ENCODE results near the gene SH3PXD2A.
"Not testable (repeated sequence)": the region's sequence is repeated elsewhere in the genome, so short reads cannot be mapped to it uniquely, and the experiment has no call there.

The SH3PXD2A gene

DNA sequence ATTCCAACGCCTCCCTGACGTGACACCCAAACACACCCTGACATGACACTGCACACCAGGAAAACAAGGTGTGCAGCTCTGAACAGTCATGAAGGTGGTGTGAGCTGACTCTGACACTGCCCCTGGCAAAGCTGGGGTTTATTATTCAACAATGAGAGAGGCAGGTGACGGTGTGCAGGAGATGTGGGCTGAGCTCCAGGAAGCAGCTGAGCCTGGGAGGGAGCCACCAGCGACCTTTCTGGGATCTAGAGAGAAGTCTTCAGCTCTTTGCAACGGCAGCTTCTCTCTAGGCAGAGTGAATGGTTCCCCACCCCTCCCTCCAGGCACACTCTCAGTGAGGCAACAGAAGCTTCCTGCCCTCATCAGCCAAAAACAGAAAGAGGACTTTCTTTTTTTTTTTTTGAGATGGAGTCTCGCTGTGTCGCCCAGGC lies 65.6 kb downstream of the SH3PXD2A start:
- no peak for DNase-seq

DNA sequence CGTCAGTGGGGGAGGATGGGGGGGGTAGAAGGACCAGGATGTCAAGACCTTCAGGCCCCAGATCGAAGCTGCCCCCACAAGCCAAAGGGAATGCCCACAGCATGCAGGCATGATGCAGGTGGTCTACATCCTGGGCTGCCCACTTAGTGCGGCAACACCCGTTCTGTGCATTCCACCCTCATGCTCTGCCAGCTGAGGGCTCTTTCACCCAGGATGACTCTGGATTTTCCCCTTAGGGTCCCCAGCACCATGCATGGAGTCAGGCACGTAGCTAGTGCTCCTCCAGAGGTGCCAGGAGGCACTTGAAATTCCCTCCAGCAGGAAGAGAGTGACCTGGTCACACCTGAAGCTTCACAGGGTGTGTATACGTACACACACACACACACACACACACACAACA lies 66.2 kb downstream of the SH3PXD2A start:
- DNase-seq: no peak

DNA sequence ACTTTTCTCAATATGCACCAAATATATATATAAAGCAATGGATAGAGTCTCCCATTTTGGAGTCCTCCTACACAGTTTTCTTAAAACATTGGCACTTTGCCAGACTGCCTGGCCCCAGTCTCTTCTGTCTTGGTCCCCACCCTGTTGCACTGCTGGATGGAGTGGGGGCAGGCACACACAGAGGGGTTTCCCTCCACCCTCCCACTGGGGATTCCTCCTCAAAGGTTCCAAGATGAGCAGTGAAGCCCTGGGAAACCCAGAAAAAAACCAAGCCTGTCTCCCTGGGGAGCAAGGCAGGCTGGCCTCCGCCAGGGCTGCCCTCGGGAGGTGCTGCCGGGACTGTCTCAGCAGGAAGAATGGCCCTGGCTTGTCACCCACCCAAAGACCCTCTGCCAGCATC lies 68.0 kb downstream of the SH3PXD2A start:
- DNase-seq: no peak

- DNase-seq: no peak
Observed at GRCh38 chr10:103786020-103786419, 69.4 kb downstream of the SH3PXD2A start.

- no peak for DNase-seq
Observed at GRCh38 chr10:103784723-103785418, 70.5 kb downstream of the SH3PXD2A start.

GRCh38 chr10:103784089-103784488 lies 71.3 kb downstream of the SH3PXD2A start:
- DNase-seq: no peak

- no peak for DNase-seq
Observed at GRCh38 chr10:103783681-103784080, 71.7 kb downstream of the SH3PXD2A start.

DNA sequence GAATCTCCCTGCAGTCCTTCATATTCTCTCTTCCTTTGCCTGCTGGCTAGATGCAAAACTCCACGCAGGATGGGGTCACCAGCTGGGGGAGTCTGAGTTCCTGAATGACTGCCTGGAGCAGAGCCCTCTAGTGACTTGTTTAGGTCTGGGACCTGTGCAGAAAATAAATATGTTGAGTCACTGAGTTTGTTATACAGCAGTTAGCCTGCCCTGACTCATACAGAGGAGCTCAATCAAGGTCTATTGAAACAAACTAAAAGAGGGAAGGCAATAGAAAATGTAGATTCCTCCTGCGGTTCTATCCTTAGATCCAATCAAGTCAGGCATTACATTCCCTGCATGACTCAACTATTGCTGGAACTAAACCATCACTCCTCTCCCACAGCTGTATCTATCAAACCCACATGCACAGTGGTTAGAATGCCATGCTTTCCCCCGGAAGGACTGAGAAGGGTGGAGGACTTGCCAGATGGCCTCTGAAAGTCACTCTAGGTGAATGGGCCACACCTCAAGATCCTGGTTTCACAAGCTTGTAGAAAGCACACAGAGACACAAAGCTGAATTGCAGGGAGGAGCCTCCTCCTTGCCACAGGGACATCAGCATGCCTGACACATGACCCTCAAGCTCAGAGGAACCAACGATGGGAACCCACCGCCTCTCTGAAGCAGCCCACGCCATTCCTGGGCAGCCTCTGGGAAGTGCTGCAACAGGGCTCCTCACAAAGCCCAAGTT lies 73.9 kb downstream of the SH3PXD2A start:
- DNase-seq: peak; percentile 96

GRCh38 chr10:103780242-103781149 lies 74.9 kb downstream of the SH3PXD2A start:
- DNase-seq: no peak

GRCh38 chr10:103778358-103779139 lies 76.8 kb downstream of the SH3PXD2A start:
- DNase-seq: no peak

GRCh38 chr10:103776878-103777591 lies 78.3 kb downstream of the SH3PXD2A start:
- no peak for DNase-seq

DNA sequence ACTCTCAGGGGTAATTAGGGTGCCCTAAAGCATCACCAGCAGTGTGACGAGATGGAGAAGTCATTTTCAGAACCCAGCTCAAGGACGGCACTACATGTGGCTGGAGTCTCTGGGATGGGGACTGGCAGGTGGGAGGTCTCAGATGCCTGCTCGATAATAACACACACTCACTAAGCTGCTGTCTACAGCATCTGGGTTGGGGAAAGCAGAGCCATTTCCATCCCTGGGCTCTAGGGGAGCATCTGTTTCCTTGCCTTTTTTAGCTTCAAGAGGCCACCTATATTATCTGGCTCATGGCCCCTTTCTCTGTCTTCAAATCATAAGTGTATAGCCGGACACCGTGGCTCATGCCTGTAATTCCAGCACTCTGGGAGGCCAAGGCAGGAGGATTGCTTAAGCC lies 79.6 kb downstream of the SH3PXD2A start:
- no peak for DNase-seq

DNA sequence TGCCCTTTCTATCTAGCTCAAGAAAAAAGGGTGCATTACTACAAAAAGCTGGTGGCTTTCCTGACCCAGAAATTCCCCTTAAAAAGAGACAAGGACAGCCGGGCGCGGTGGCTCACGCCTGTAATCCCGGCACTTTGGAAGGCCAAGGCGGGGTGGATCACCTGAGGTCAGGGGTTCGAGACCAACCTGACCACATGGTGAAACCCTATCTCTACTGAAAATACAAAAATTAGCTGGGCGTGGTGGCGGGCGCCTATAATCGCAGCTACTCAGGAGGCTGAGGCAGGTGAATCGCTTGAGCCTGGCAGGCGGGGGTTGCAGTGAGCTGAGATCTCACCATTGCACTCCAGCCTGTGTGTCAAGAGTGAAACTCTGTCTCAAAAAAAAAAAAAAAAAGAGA lies 82.5 kb downstream of the SH3PXD2A start:
- DNase-seq: not testable (repeated sequence)

GRCh38 chr10:103772096-103772845 lies 83.1 kb downstream of the SH3PXD2A start:
- peak; percentile 89 for DNase-seq

DNA sequence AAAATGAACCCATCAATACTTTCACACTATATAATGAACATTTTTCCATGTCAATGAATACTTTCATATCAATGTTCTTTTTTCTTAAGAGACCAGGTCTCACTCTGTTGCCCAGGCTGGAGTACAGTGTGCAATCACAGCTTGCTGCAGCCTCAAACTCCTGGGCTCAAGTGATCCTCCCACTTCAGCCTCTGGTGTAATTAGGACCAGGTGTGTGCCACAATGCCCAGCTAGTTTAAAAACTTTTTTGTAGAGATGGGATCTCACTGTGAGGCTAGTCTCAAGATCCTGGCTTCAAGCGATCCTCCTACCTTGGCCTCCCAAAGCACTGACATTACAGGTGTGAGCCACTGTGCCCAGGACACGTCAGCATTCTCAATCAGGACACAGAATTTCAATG lies 85.2 kb downstream of the SH3PXD2A start:
- DNase-seq: no peak

GRCh38 chr10:103769176-103769575 lies 86.2 kb downstream of the SH3PXD2A start:
- no peak for DNase-seq

DNA sequence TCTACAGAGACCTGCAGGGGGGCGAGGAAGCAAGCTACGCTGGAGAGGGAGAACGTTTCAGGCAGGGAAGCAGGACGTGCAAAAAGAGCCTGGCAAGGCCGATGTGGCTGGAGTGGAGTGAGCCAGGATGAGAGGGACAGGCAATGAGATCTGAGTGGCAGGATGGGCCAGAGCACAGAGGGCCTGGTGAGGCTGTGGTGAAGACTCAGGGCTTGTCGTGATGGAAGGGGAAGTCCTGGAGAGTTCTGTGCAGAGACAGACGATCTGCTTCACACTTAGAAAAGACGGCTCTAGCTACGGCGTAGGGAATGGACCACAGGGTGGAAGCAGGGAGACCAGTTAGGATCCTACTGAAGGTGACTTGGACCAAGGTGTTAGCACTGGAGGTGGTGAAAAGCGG lies 87.0 kb downstream of the SH3PXD2A start:
- DNase-seq: no peak

DNA sequence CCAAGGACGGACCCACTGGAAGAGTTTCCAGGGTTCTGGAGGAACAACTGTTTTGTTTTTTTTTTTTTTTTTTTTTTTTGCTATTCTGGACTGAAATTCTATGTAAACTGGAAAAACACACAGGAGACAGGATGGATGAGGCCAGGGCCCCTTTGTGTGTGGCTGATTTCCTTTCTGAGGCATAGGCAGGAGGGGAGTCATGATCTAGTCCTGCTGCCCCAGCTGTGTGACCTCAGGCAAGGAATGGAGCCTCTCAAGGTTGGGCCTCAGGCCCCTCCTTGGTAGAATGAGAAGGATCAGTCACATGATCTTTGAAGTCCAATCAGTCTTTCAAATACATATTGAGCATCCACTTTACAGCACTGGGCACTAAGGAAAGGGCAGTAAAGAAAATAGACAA lies 87.6 kb downstream of the SH3PXD2A start:
- DNase-seq: no peak

DNA sequence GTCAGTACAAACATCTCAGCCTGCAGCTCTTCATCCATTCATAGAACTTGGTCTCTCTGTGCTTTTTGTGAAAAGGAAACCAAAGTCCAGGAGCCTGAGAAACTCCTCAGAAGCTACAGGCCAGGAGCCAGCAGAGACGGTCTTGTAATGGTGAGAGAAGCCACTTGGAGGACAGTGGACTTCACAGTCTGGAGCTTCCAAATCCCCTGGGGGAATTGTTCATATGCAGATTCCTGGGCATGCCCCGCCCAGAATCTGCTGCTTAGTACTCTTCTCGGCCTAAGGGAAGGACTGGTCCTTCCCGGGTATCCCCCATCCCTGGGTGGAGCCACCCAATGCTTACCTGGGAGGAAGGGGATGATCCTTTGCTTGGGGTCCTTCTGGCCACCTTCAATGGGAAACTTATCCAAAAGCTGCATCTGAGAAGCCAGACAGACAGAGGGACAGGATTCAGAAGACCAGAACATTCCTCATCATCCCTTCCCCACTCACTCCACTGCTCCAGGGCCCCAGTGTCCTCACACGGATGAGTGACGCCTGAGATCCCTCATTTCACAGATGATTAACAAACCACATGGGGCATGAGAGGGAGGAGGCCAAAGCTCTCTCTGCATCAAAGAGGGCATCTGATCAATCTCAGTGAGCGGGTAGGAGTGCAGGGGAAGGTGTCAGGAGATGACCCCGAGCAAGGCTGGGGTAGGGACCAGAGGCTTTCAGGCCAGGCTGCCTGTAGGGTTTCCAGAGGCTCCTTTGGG lies 88.4 kb downstream of the SH3PXD2A start:
- no peak for DNase-seq

GRCh38 chr10:103765981-103766380 lies 89.4 kb downstream of the SH3PXD2A start:
- no peak for DNase-seq

All from fibroblast of skin of abdomen (primary cell).